ENCODE data around the gene PTH2. TPM values are rescaled to one million over a fixed set of nuclear protein-coding genes. Genes with fewer than 3 reads are reported as not detected.

Gene PTH2
- total and polyA plus RNA-seq, 2 experiments from 2014 or later: not detected

GRCh38 chr19:49450405-49450804 is 27.2 kb upstream of the PTH2 start:
- no peak for DNase-seq (ENCODE audit: low spot score)

GRCh38 chr19:49448432-49448786 is 25.2 kb upstream of the PTH2 start:
- WGBS (ENCODE audit: low lambda C conversion rate, missing lambda C conversion rate): 99% methylated on average over 6 of the region's 6 CpGs
- Histone ChIP-seq H3K27ac (no peak overlapping the region), H2AFZ (no peak overlapping the region), H3K36me3 (replicated peaks; ENCODE audit: insufficient read depth, low read depth) (no peaks in the 10 kb centered on the region), H3K27me3 (no peaks in the 10 kb centered on the region), H4K20me1 (ENCODE audit: insufficient read depth, poor library complexity, severe bottlenecking) (no peaks in the 10 kb centered on the region), H3K4me1 (ENCODE audit: insufficient read depth) (no peaks in the 10 kb centered on the region), H3K9me2 (replicated peaks; ENCODE audit: insufficient read depth) (no peaks in the 10 kb centered on the region), H3K79me2 (peaks cover 13% of the 10 kb centered on the region), H3K4me2 (no peak overlapping the region), H3K9me3 (ENCODE audit: low read depth) (no peaks in the 10 kb centered on the region), H3K4me3 (no peak overlapping the region)
- TF ChIP-seq CTCF (IDR thresholded peaks at IDR 0.05; ENCODE audit: poor library complexity) (no peak), EZH2 (IDR thresholded peaks at IDR 0.05; ENCODE audit: borderline replicate concordance) (no peak), EZH2phosphoT487 (IDR thresholded peaks at IDR 0.05; ENCODE audit: low read depth, severe bottlenecking, unreplicated experiment) (no peak)
- no peak for DNase-seq (ENCODE audit: low spot score)

More at GRCh38 chr19:49450405-49450804, 27.2 kb upstream of the PTH2 start:
- no peaks in the 10 kb centered on the region for H3K27me3 ChIP-seq
- no peak overlapping the region for H2AFZ ChIP-seq
- WGBS (ENCODE audit: low lambda C conversion rate, missing lambda C conversion rate): 95% methylated on average over 6 of the region's 7 CpGs
- no peaks in the 10 kb centered on the region for H3K9me3 ChIP-seq (ENCODE audit: low read depth)
- no peaks in the 10 kb centered on the region for H3K9me2 ChIP-seq (replicated peaks; ENCODE audit: insufficient read depth)
- H3K4me3 ChIP-seq: no peak overlapping the region
- no peak for TF ChIP-seq EZH2 (IDR thresholded peaks at IDR 0.05; ENCODE audit: borderline replicate concordance)
- no peak for TF ChIP-seq EZH2phosphoT487 (IDR thresholded peaks at IDR 0.05; ENCODE audit: low read depth, severe bottlenecking, unreplicated experiment)
- TF ChIP-seq CTCF (IDR thresholded peaks at IDR 0.05; ENCODE audit: poor library complexity): no peak
- no peaks in the 10 kb centered on the region for H4K20me1 ChIP-seq (ENCODE audit: insufficient read depth, poor library complexity, severe bottlenecking)
- peaks cover 23% of the 10 kb centered on the region for H3K79me2 ChIP-seq
- no peak overlapping the region for H3K27ac ChIP-seq
- peaks cover 7% of the 10 kb centered on the region for H3K4me1 ChIP-seq (ENCODE audit: insufficient read depth)
- no peaks in the 10 kb centered on the region for H3K36me3 ChIP-seq (replicated peaks; ENCODE audit: insufficient read depth, low read depth)
- peak overlapping the region; percentile 81 for H3K4me2 ChIP-seq

GRCh38 chr19:49447485-49448431 is 24.5 kb upstream of the PTH2 start:
- DNase-seq (ENCODE audit: low spot score): no peak
- no peak for TF ChIP-seq EZH2 (IDR thresholded peaks at IDR 0.05; ENCODE audit: borderline replicate concordance)
- no peak for TF ChIP-seq CTCF (IDR thresholded peaks at IDR 0.05; ENCODE audit: poor library complexity)
- no peak for TF ChIP-seq EZH2phosphoT487 (IDR thresholded peaks at IDR 0.05; ENCODE audit: low read depth, severe bottlenecking, unreplicated experiment)
- Histone ChIP-seq H3K79me2 (peaks cover 13% of the 10 kb centered on the region), H3K27me3 (no peaks in the 10 kb centered on the region), H3K27ac (no peak overlapping the region), H3K9me3 (ENCODE audit: low read depth) (no peaks in the 10 kb centered on the region), H3K9me2 (replicated peaks; ENCODE audit: insufficient read depth) (no peaks in the 10 kb centered on the region), H4K20me1 (ENCODE audit: insufficient read depth, poor library complexity, severe bottlenecking) (no peaks in the 10 kb centered on the region), H2AFZ (no peak overlapping the region), H3K4me1 (ENCODE audit: insufficient read depth) (no peaks in the 10 kb centered on the region), H3K36me3 (replicated peaks; ENCODE audit: insufficient read depth, low read depth) (no peaks in the 10 kb centered on the region), H3K4me3 (no peak overlapping the region), H3K4me2 (no peak overlapping the region)
- WGBS (ENCODE audit: low lambda C conversion rate, missing lambda C conversion rate): 94% methylated on average over 27 of the region's 32 CpGs
